Calu3 (cell line): ENCODE data around the gene WFDC8. TPM values are rescaled to one million over a fixed set of nuclear protein-coding genes. Genes with fewer than 3 reads are reported as not detected.
"Not testable (repeated sequence)": the region's sequence is repeated elsewhere in the genome, so short reads cannot be mapped to it uniquely, and the experiment has no call there.

Source experiments
- BruUV-seq: library from RNA; stranded (reverse); fragments of 400-500 nt; replicated peaks from 2 replicates; lab custom pipeline; 2021; lab: Mats Ljungman, UMichigan
- CTCF ChIA-PET: fragments of 300-600 bp; sonication (Branson Sonifier 250); formaldehyde crosslinking; loops from one replicate; lab custom pipeline; 2022; ENCODE audit warnings: antibody characterized with exemption; lab: Charles Lee
- DNase-seq: peaks from one replicate; pipeline ENCODE4 v3.0.0; 2022
- H3K27ac Mint-ChIP-seq: one replicate; pipeline ENCODE4 v1.8.0; 2022; ENCODE audit warnings: mixed read lengths; ENCODE audit not compliant: unreplicated experiment
- H3K27me3 Mint-ChIP-seq: one replicate; pipeline ENCODE4 v1.8.0; 2022; ENCODE audit warnings: mixed read lengths; ENCODE audit not compliant: unreplicated experiment
- H3K36me3 Mint-ChIP-seq: one replicate; pipeline ENCODE4 v1.8.0; 2022; ENCODE audit warnings: mild to moderate bottlenecking, moderate library complexity, mixed read lengths; ENCODE audit not compliant: insufficient read depth, unreplicated experiment
- H3K4me1 Mint-ChIP-seq: one replicate; pipeline ENCODE4 v1.8.0; 2022; ENCODE audit warnings: mild to moderate bottlenecking, low read depth, mixed read lengths; ENCODE audit not compliant: unreplicated experiment
- H3K4me3 Mint-ChIP-seq: one replicate; pipeline ENCODE4 v1.8.0; 2022; ENCODE audit warnings: mild to moderate bottlenecking, low read depth, moderate library complexity, mixed read lengths; ENCODE audit not compliant: unreplicated experiment
- H3K9me3 Mint-ChIP-seq: one replicate; pipeline ENCODE4 v1.8.0; 2022; ENCODE audit warnings: low read depth, mixed read lengths; ENCODE audit not compliant: unreplicated experiment
- CTCF ChIP-seq: fragments of 200-600 bp; IDR thresholded peaks from one replicate; pipeline ENCODE4 v1.8.0; 2022; ENCODE audit warnings: antibody characterized with exemption; ENCODE audit not compliant: unreplicated experiment
- intact Hi-C: fragments of 100-400 bp; cut with micrococcal nuclease; formaldehyde crosslinking; loops from one replicate; pipeline ENCODE4 v1.10.0; 2022; ENCODE audit not compliant: unreplicated experiment
- total RNA-seq: library from RNA; stranded (reverse); gene quantifications from 2 replicates; pipeline ENCODE4 v1.2.3, GENCODE V29; 2022

Gene WFDC8
- total RNA-seq, 1 experiment from 2014 or later: not detected

GRCh38 chr20:45575931-45576330, 3.2 kb downstream of the WFDC8 start:
- CTCF ChIA-PET: interaction anchor here (0.6 kb wide), 1 partner anchor 52 kb away, joined by 3 read pairs; no protein-coding TSS in a partner anchor
- no peak overlapping the region for H3K4me3 Mint-ChIP-seq
- peaks cover 2% of the 10 kb centered on the region for H3K9me3 Mint-ChIP-seq
- no peaks in the 10 kb centered on the region for H3K36me3 Mint-ChIP-seq
- BruUV-seq: no TSS peak
- H3K27ac Mint-ChIP-seq: no peak overlapping the region
- intact Hi-C loops: no loop called here
- DNase-seq: no peak
- H3K27me3 Mint-ChIP-seq: peaks cover 39% of the 10 kb centered on the region
- peaks cover 10% of the 10 kb centered on the region for H3K4me1 Mint-ChIP-seq
- no peak for TF ChIP-seq CTCF

DNA sequence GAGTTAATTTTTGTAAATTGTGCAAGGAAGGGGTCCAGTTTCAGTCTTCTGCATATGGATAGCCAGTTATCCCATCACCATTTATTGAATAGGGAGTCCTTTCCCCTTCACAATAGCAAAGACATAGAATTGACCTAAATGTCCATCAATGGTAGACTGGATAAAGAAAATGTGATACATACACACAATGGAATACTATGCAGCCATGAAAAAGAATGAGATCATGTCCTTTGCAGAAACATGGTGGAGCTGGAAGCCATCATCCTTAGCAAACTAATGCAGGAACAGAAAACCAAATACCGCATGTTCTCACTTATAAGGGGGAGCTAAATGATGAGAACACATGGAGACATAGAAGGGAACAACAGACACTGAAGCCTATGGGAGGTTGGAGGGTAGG, 9.4 kb downstream of the WFDC8 start:
- H3K4me1 Mint-ChIP-seq, H3K9me3 Mint-ChIP-seq, H3K27ac Mint-ChIP-seq, H3K4me3 Mint-ChIP-seq, H3K36me3 Mint-ChIP-seq, BruUV-seq, DNase-seq, intact Hi-C loops, CTCF ChIA-PET: not testable (repeated sequence)
- H3K27me3 Mint-ChIP-seq: peaks cover 25% of the 10 kb centered on the region

GRCh38 chr20:45564760-45565276, 14.3 kb downstream of the WFDC8 start:
- Mint-ChIP-seq H3K4me3 (no peak overlapping the region), H3K4me1 (no peaks in the 10 kb centered on the region), H3K27ac (no peak overlapping the region), H3K27me3 (peaks cover 48% of the 10 kb centered on the region), H3K9me3 (peaks cover 2% of the 10 kb centered on the region), H3K36me3 (no peaks in the 10 kb centered on the region)
- no peak for TF ChIP-seq CTCF
- BruUV-seq: no TSS peak
- DNase-seq: no peak
- CTCF ChIA-PET: no interaction called here
- intact Hi-C loops: no loop called here

- BruUV-seq: no TSS peak
- peaks cover 78% of the 10 kb centered on the region for H3K27me3 Mint-ChIP-seq
- no peak for DNase-seq
- no peak for TF ChIP-seq CTCF
- intact Hi-C loops: no loop called here
- no peak overlapping the region for H3K4me3 Mint-ChIP-seq
- no peaks in the 10 kb centered on the region for H3K36me3 Mint-ChIP-seq
- H3K27ac Mint-ChIP-seq: no peak overlapping the region
- H3K9me3 Mint-ChIP-seq: peaks cover 6% of the 10 kb centered on the region
- CTCF ChIA-PET: interaction anchor here (0.6 kb wide), 1 partner anchor 215 kb away, joined by 5 read pairs; no protein-coding TSS in a partner anchor
- H3K4me1 Mint-ChIP-seq: no peaks in the 10 kb centered on the region
These were observed 23.9 kb downstream of the WFDC8 start for GRCh38 chr20:45555198-45555597.

DNA sequence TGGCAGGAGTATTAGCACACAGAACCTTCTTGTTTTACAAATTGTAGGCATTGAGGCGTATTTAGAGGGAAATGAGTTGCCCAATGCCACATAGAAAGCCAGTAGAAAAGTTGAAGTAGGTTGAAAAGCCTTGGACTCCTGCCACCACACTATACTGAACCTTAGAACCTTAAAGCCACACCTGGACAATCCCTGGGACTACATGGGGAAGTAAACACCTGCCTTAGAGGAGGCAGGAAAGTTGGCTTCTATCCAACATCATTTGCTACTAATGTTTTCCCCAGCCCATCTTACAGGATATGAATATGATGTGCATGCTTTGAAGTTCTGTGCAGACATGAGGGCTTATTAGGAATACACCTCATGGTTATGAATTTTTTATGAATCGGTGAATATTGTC, 26.6 kb downstream of the WFDC8 start:
- no peak for TF ChIP-seq CTCF
- Mint-ChIP-seq H3K36me3 (no peaks in the 10 kb centered on the region), H3K9me3 (peaks cover 10% of the 10 kb centered on the region), H3K4me1 (no peaks in the 10 kb centered on the region), H3K27me3 (peaks cover 82% of the 10 kb centered on the region), H3K27ac (no peak overlapping the region), H3K4me3 (no peak overlapping the region)
- intact Hi-C loops: no loop called here
- CTCF ChIA-PET: interaction anchor here (0.5 kb wide), 1 partner anchor 217 kb away, joined by 5 read pairs; no protein-coding TSS in a partner anchor
- DNase-seq: no peak
- no TSS peak for BruUV-seq
